Activated T-helper 1 cell treated with Interleukin-2 at 50 U/mL for 16 hours (primary cell): ENCODE data around the gene GTPBP10.
"Not testable (repeated sequence)": the region's sequence is repeated elsewhere in the genome, so short reads cannot be mapped to it uniquely, and the experiment has no call there.

Source experiments
- DNase-seq: peaks from one replicate; pipeline ENCODE4 v3.0.0-alpha.2; 2020; ENCODE audit warnings: low read depth

GTPBP10 gene

GRCh38 chr7:90346336-90347125 is at the start of gene GTPBP10:
GTPBP10 (plus strand) TSS chr7:90346716; CDS start chr7:90346742, 26 bp downstream.
- peak; percentile 91 for DNase-seq

GRCh38 chr7:90298145-90299038 is 48.1 kb upstream of the GTPBP10 start:
- DNase-seq, result no peak

GRCh38 chr7:90303241-90303640 is 43.3 kb upstream of the GTPBP10 start:
- DNase-seq, result no peak

- no peak for DNase-seq
Observed at GRCh38 chr7:90309872-90310271, 36.6 kb upstream of the GTPBP10 start.

GRCh38 chr7:90311175-90311574 is 35.3 kb upstream of the GTPBP10 start:
- no peak for DNase-seq

- DNase-seq, result no peak
Observed at GRCh38 chr7:90312745-90313144, 33.8 kb upstream of the GTPBP10 start.

- DNase-seq, result no peak
Observed at GRCh38 chr7:90313907-90314306, 32.6 kb upstream of the GTPBP10 start.

- no peak for DNase-seq
Observed at GRCh38 chr7:90320014-90320413, 26.5 kb upstream of the GTPBP10 start.

GRCh38 chr7:90320418-90320800 is 26.1 kb upstream of the GTPBP10 start:
- DNase-seq, result no peak

- DNase-seq, result no peak
Observed at GRCh38 chr7:90320801-90321494, 25.6 kb upstream of the GTPBP10 start, which contains the start of gene FAM237B. FAM237B (minus strand) TSS chr7:90321304; CDS start chr7:90319748, 1,556 bp downstream.

GRCh38 chr7:90322837-90323236 is 23.7 kb upstream of the GTPBP10 start:
- no peak for DNase-seq

GRCh38 chr7:90326500-90326899 is 20.0 kb upstream of the GTPBP10 start:
- no peak for DNase-seq

GRCh38 chr7:90334193-90334843 is 12.2 kb upstream of the GTPBP10 start:
- no peak for DNase-seq

GRCh38 chr7:90334926-90335325 is 11.6 kb upstream of the GTPBP10 start:
- not testable (repeated sequence) for DNase-seq

- DNase-seq, result no peak
Observed at GRCh38 chr7:90337106-90337505, 9.4 kb upstream of the GTPBP10 start.

GRCh38 chr7:90345016-90345415 is 1.5 kb upstream of the GTPBP10 start:
- no peak for DNase-seq

GRCh38 chr7:90345595-90346335 is 751 bp upstream of the GTPBP10 start:
- DNase-seq, result no peak

GRCh38 chr7:90347759-90348158 is 1.2 kb downstream of the GTPBP10 start:
- DNase-seq, result no peak

- no peak for DNase-seq
Observed at GRCh38 chr7:90349305-90349704, 2.8 kb downstream of the GTPBP10 start.

- DNase-seq, result not testable (repeated sequence)
Observed at GRCh38 chr7:90350032-90350431, 3.5 kb downstream of the GTPBP10 start.

GRCh38 chr7:90351987-90352386 is 5.5 kb downstream of the GTPBP10 start:
- DNase-seq, result no peak
